CD4-positive, alpha-beta T cell treated with Interleukin-6 for 4 hours (primary cell): ENCODE measurements around the gene BCAS3.

Experiments
- DNase-seq: peaks from one replicate; pipeline ENCODE4 v3.0.0-alpha.2; 2020; ENCODE audit warnings: mixed read lengths

The BCAS3 gene

DNA sequence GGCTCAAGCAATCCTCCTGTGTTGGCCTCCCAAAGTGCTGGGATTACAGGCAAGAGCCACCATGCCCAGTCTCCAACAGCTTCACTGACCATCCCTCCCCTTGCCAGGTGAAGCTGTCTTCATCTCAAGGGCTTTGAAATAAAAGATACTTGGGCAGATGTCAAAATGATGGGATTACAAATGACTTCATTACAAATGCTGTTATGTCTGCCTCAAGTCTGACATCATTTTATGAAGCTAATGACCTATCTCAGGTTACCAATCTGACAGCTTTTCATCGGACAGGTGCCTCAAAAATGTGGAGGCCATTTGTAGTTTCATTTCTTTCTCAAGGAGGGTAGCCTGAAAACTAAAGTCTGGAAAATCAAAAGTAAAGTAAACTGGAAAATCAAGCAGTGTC, 398.3 kb downstream of the BCAS3 start:
- DNase-seq = no peak

DNA sequence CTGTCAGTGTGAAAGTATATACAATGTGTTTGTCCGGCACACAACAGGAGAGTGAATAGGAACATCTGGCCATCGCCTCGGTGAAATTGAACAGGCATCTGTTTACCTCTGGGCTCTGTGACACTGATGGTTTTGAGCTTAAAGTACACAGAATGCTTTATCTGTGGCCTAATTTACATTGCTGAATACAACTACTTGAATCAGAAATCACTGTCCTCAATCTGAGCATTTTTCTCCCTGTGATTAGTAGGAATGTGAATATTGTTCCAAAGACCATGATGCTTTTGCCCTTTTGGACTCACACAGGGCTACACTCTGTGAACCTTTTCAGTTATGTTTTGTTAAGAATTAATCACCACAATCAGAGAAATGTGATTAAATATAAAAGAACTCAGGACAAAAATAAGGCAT, 399.0 kb downstream of the BCAS3 start:
- no peak for DNase-seq

DNA sequence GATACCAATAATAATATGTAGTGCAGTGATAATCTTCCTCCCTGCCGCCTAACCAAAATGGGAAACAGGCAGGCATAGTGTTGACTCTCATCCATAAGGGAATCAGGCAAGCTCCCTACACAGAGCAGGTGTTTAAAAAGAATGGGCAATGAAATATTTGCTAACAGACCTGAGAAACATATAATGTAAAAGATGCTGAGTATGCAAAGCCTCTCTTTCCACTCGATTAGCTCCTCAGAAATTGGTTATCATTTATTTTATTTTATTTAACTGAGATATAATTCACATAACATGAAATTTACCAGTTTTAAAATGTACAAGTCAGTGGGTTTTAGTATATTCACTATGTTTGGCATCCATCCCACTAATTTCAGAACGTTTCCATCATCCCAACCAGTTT, 404.3 kb downstream of the BCAS3 start:
- DNase-seq = no peak

DNA sequence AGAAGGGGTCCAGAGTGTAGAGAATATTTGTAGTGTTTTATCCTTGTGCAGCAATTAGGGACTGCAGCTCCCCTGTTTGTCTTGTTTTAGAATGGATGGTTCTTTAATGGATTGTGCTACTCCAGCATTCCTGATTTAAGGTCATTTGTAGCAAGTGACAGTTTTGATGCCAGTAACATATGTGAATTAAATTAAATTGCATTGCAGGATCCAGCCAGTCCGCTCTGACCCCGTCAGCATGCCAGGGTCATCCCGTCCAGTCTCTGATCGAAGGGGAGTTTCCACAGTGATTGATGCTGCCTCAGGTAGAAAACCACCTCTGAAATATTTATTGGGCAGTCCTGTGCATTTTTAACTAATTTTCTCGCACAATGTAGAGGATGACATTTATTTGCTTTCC, 406.6 kb downstream of the BCAS3 start:
- no peak for DNase-seq

DNA sequence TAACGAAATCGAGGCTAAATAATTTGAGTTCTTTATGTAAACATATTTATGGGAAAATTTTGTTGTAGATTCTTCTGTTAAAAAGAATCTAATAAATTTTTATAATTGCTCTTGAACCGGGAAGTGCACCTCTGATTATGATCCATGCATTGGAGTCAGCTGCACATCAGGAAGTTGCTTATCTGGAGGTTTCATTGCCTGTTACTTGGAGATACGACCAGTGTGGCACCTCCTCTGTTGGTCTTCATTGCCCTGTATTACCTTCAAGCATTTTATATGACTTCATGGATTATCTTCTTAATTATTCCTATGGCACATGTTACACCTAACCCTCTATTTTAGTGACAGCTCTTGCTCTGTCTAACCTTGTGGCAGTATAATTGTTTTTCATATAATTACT, 409.4 kb downstream of the BCAS3 start:
- DNase-seq = no peak

DNA sequence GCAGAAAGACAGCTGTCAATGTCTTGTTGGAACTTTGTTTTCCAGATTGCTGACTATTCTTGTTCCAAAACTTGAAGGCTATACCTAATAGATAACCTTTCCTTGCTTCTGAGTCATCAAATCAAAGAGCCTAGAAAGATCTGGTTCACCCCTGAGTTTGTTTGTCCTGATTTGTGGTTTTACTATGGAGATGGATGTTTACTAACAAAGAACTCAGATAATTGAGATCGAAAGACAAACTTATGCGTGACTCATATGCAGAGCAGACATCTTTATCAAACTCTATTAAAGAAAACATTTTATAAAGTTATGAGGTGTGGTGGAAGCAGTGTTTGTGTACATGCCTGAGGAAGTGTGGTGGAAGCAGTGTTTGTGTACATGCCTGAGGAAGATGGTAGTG, 410.9 kb downstream of the BCAS3 start:
- no peak for DNase-seq

DNA sequence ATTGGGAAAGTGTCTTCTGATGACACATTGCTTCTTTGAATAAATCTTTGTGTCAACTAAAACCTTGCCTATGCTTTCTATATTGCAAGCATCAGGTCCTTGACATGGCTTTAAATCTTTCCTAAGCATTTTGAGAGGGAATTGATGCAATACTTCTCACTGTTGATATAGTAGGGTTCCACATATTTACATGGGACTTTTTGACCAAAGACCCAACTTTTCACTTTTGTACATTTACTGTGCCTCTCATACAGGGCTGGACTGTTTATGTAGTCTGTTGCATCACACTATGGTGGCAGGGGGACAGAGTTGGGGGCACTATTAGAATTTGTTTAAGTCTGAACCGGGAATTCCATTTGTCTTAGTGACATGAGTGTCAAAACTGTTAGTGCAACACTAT, 413.4 kb downstream of the BCAS3 start:
- DNase-seq = no peak

DNA sequence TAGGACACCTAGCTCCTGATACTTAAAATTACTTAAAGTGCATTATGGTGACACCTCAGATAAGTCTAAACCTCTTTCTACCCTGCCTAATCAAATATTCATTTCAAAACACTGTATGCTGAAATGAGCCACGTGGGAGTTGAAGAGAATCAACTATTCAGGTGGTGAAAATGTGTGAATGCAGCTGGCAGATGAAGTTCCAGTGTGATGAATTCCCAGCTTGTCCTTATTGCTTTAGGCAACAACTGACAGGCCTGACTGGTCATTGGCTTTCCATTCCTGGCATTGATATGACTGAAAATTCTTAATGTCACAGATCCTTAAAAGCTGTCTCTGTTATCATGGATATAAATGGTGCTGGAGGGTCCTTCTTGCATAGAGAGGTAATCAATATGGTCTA, 420.1 kb downstream of the BCAS3 start:
- no peak for DNase-seq

DNA sequence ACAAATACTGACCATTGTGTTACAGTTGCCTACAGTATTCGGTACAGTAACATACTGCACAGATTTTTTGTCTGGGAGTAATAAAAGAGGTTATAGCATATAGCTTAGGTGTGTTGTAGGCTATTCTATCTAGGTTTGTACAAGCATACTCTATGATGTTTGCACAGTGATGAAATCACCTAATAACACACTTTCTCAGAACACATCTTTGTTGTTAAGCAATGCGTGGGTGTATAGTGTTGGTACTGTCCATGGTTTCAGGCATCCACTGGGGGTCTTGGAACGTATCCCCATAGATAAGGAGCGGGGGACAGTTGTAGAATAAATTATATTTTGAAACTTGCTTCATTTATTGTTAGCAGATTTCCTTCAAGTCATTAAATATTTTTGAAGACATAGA, 428.7 kb downstream of the BCAS3 start:
- DNase-seq = no peak

DNA sequence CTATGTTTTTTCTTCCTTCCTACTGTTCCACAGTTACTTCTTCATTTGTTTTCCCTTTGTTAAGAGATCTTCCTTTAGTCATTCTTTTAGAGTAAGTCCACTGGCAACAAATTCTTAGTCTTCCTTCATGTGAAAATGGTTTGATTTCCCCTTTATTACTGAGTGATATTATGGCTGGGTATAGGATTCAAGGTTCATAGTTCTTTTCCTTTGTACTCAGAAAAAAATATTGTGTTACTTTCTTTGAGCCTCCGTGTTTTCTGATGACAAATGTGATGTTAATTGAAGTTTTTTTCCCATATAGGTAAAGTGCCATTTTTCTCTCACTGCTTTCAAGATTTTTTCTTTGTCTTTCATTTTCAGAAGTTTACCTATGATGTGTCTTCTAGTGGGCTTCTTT, 438.9 kb downstream of the BCAS3 start:
- DNase-seq = no peak

DNA sequence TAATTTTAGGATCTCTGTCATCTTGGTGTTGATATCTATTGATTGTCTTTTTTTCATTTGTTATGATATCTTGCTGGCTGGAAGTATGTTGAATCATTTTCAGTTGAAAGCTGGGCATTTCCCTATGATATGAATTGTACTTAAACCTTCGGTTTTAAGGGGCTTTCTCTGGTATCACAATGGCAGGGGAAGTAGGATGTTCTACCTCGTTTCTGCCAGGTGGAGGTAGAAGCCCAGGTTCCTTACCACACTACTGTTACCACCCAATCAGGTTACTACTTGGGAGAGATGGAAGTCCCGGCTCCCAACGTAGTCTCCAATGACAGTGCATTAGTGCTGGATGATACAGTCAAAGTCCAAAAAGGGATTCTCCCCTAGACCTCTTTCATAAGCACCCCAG, 440.3 kb downstream of the BCAS3 start:
- DNase-seq = no peak

DNA sequence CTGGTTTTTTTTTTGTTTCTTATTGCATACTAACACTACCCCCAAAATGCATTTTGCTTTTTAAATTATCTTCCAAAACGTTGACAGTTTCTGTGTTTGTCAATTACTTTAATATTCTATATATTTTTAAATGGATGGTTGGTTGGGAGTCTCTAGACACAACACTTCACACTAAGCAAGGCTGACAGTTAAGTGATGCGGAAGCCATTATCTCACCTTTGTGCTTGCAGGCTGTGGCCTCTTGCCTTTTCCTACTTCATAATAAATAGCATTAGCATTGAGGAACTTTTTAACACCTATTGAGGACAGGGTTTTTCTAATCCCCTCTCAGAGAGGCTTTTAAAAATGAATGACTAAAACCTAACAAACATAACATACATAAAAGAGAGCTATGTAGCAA, 441.2 kb downstream of the BCAS3 start:
- DNase-seq = no peak

DNA sequence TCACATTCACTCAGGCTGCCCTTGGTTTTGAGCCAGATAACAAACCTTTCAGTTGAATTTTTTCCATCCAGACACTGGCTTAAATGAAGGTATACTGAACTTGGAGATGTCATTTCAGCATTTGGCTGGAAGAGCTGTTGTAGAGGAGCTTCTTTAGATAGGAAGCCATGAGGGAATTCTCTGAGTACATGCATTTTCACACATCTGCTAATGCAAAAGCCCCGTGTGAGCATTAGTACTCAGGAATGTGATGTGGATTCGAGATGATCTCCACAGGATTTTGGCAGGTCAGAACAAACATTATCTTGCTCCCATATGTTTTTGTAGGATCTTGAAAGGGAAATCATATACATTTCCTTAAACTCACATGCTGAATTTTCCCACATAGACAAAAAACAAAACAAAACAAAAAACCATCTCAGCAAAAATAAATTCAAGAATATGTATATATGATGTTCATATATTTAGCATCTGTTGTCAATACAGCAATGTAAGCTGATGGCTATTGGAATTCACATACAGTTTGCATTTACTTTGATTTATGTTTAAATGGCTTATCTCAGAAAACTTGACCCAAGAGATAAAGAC, 444.8 kb downstream of the BCAS3 start:
- DNase-seq = no peak

DNA sequence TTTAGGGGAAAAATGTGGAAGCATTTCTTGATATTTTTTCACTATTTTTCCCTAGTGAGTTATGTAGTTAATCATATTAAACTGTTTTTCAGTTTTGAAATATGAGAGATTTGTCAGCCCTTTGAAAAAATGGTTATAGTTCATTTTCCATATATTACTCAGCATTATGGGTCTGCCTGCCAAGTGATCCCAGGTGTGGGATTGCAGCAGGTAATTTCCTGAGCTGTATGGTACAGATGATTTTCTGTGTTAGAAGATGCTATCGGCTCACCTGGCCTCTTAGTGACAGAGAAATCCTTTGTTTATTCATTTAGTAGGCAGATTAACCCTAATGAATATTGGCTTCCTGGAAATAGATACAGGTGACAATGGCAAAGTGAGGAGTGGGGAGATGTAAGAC, 446.9 kb downstream of the BCAS3 start:
- DNase-seq = no peak

DNA sequence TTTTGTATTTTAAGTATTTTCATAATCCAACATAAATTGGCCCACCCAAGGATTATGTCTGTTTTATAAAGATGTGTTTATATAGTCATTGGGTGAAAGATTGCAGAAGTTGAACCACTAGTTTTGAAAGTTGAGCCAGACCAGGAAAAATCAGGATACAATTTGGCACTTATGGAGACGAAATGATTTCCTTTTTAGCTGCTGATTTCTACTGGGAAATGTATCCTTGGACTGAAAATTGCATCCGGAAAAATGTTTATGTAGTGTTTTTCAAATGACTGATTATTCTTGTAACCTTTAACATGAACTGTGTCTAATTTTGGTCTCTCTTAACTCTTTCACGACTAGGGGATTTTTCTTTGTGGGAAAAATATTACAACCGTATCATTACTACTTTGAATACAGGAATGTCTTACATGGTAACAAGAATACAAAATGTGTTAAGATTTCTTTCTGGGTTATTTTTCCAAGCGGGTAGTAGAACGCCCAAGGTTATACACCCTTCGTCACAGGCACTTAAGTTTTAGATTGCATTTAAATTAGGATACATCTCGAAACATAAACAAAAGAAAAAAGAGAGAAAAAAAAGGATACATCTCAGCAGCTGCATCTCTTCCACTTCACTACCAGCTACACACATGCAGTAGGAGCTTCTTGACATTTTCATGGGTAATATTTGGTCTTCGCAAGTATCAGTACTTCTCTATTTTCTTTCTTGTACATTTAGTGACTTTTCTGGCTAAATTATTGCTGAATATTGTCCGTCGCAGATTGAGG, 449.0 kb downstream of the BCAS3 start:
- no peak for DNase-seq

DNA sequence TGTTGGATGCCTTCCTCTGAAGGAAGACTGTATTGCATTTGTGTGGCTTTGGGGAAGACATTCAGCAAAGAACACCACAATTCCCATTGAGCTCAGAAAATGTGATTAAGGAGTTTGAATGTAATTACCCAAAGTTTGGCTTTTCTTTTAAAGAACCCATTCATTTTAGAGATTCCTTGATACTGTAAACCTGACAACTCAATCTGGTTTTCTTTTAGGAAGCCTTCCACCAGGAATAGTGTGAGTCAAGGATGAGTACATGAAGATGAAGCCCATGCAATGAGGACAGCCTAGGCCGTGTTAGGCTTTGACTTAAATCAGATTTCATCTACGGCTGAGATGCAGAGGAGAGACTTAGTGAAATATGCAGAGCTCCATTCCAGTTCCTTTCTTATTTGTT, 450.3 kb downstream of the BCAS3 start:
- DNase-seq = no peak

DNA sequence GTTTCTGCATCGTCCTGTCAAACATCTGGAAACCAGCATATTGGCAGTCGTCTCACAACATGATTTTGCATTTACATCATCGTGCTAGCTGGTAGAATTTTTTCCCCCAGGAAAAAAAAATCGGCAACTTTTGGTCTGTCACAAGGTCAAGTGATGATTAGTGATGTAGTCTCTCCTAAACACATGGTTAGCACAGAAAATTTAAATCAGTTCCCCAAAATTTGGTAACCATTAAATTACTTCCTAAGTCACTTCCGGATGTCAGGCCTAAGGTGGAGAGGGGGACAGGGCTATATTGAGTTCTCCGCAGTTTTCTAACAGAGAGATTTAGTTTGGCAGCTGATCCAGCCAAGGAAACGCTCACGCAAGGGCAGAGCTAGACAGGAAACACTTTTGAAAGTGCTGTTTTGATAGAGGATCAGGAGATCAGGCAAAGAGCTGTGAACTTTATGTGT, 451.0 kb downstream of the BCAS3 start:
- no peak for DNase-seq

DNA sequence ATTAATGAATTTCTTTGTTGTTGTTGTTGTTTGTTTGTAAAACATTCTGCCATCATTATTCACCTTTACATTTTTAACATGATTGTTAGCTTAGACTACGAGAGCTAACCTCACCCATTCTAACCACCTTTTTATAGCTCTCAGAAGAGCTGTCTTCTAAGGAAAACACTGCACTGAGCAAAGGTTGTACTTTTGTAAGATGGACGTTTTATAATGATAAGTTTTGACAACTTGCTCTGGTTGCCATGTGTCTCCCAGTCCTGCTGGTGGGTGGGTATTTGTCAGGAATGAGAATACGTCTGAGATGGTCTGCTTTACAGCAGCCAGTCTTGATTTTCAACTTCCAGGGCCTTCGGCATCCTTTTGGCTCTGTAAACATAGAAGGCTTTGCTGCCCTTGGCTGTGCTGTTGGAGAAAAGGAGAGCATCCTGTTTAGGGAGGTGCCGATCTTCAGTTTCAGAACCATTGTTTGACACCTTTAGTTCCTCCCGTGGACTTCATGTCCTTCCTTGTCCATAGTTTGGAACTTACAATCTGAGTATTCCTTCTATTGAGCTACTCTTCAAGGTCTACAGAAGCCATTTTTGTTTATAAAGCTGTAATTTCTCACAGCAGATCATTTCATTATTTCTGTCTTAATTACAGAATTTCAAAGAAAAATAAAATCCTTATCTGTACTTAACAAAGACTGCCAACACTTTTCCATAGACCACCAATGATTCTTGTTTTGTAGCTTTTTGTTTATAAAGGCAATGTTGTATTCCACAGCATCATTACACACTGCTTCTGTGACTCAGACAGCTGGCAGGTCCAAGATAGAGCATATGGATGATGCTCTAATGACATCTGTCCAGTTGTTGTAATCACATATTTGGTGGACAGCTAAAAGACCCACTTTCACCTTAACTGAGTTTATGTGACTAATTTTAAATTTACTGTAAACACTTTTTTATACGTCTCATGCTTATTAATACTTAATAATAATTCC, 451.9 kb downstream of the BCAS3 start:
- DNase-seq = no peak

DNA sequence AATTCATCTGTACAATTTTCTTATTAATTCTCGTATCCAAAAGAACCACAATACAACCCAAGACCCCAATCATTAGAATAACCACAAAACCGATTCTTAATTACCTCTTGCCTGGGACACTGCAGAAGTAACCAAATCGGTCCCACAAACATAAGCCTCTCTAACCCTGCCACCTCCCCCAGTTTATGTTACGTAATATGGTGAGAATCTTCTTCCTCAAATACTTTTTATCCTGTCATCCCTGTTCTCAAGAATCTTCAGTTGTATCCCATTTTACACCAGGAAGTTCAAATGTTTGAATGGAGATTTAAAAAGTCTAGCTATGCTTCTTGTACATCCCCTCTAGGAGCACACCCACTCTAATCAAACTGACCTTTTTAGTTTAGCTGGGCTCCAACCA, 452.7 kb downstream of the BCAS3 start:
- no peak for DNase-seq

DNA sequence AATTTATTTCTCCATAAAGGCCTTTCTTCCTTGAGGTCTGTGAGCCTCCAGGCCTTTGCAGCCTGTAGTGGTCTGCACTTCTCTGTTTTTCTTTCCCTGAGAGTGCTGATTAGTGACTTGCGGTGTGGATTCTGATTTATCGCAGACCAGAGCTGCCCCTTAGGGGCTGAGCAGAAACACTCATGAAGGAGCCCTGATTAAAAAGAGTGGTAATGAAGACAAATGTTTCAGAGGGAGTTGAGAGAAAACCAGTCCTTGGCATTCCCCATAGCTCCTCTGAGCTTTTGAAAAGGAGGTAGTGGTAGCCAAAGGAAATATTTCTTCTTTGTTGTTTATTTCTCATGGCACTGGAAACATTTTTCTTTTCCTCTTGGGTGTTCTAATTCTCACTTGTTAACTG, 453.9 kb downstream of the BCAS3 start:
- no peak for DNase-seq

DNA sequence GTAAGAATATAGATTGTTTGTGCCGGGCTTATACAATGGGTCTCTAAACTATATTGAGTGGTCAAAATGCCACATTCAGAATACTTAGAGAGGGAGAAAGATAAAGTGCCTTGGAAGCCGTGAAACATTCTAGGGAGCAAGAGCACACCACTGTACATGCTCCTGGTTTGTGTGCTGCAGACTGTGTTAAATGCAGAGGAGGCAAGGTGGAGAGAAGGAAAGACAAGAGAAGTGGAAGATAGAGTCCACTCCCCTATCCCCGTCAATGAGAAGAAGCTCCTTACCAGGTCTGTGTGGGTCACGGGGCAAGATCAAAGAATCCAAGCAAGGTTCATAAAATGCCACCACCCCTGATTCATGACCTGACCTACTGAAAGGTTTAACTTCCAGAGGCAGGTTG, 454.9 kb downstream of the BCAS3 start:
- no peak for DNase-seq

DNA sequence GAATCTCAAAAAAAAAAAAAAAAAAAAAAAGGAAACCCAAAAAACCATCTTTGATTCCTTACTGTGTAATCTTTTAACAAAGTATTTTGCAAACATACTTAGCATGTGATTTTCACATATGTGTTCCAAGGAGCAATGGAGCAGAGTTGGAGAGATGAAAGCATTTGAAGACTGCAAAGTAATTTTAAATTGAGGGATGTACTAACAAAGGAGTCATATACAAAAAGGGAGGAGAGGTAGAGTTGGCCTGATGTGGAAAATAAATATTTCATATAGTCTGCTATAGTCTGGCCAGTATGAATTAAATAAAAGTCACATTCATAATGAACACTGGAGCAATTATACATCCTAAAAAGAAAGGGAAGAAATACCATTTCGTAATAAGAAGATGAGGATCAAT, 456.2 kb downstream of the BCAS3 start:
- no peak for DNase-seq

DNA sequence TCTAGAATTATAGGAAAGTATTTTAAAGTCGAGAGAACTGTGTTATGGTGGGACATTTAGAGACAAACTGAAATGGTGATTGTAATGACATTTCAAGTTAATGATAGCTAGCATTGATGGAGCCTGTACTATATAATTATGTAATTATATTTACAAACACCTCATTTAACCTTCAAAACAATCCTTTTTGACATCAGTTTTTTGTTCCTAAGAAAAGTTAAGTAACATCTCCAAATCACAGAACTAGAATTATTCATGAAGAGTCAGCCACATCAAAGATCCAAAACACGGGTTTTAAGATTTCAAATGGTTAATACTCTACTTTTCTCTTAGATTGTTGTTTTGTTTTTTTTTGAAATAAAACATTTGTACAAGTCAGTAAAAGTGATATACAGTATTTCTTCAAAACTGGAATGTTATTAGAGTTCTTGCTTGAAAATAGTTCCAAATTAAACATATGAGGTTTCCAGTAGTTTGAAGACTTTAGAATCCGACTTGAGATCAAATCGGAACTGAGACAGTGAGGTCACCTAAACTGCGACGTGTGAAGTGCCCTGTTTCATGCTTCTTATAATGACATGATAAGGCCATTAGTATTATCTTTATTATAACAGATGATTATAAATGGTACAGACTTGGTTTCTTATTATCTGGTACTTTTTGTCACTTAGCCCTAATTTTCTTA, 457.0 kb downstream of the BCAS3 start:
- no peak for DNase-seq
